Measurements from ENCODE around the gene EDNRA. TPM values are rescaled to one million over a fixed set of nuclear protein-coding genes. Genes with fewer than 3 reads are reported as not detected.

Gene EDNRA
- polyA plus RNA-seq, 1 of the 3 experiments (the other 2 are of a cell fraction), result 1.2 TPM

DNA sequence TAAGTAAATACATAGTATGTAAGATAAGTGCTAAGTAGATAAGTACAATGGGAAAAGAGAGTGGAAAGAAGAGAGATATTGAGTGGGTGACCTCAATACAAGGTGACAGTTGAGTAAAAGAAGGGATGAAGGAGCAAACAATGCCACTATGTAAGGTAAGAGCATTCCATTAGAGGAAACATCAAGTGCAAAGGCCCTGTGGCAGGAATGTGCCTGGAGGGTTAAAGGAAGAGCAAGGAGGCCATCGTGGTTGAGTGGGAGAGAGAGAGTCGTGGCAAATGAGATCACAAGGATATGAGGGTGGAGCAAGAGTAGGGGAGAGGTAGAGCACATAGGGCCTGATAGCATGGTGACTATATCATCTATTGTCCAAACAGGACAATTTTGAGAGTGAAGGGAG is 13.4 kb downstream of the EDNRA start:
- 64% methylated on average over 2 of the region's 2 CpGs for WGBS (ENCODE audit: low lambda C conversion rate)
- DNase-seq, result no peak
- Histone ChIP-seq H3K36me3 (replicated peaks in 1 of 2; ENCODE audit: control insufficient read depth in 1 of 2, insufficient read depth in 2 of 2, low read length in 1 of 2) (no peaks in the 10 kb centered on the region), H3F3A (replicated peaks; ENCODE audit: insufficient read depth) (peaks cover 9% of the 10 kb centered on the region), H2AFZ (ENCODE audit: low read depth) (no peak overlapping the region), H3K9ac (no peak overlapping the region), H3K4me3 (ENCODE audit: low read depth in 2 of 2, low read length in 1 of 2) (no peak overlapping the region), H3K79me2 (ENCODE audit: insufficient read depth) (no peaks in the 10 kb centered on the region), H4K20me1 (ENCODE audit: insufficient read depth) (no peaks in the 10 kb centered on the region), H3K27me3 (ENCODE audit: insufficient read depth) (no peaks in the 10 kb centered on the region), H3K9me3 (no peaks in the 10 kb centered on the region), H3K27ac (ENCODE audit: low read depth in 2 of 2, low read length in 1 of 2) (no peak overlapping the region), H3K9me2 (no peaks in the 10 kb centered on the region), H3K4me1 (ENCODE audit: control insufficient read depth in 1 of 2, insufficient read depth in 2 of 2, low read depth in 1 of 2, low read length in 1 of 2) (peaks cover 5 to 17% of the 10 kb centered on the region in 2 experiments; a peak in 3 of 4 replicates), H3K4me2 (no peak overlapping the region)
- POLR2A ChIA-PET, result no interaction called here
- CTCF ChIA-PET, result interaction anchor here (0.6 kb wide), 1 partner anchor 190 kb away, joined by 3 read pairs; no protein-coding TSS in a partner anchor
- TF ChIP-seq RFX5 (IDR thresholded peaks at IDR 0.05; ENCODE audit: low read length) (no peak), CHD2 (IDR thresholded peaks at IDR 0.05; ENCODE audit: low read length, partially characterized antibody) (no peak), GABPA (IDR thresholded peaks at IDR 0.05; ENCODE audit: low read depth) (no peak)
- TF ChIP-seq, protein P1, sequence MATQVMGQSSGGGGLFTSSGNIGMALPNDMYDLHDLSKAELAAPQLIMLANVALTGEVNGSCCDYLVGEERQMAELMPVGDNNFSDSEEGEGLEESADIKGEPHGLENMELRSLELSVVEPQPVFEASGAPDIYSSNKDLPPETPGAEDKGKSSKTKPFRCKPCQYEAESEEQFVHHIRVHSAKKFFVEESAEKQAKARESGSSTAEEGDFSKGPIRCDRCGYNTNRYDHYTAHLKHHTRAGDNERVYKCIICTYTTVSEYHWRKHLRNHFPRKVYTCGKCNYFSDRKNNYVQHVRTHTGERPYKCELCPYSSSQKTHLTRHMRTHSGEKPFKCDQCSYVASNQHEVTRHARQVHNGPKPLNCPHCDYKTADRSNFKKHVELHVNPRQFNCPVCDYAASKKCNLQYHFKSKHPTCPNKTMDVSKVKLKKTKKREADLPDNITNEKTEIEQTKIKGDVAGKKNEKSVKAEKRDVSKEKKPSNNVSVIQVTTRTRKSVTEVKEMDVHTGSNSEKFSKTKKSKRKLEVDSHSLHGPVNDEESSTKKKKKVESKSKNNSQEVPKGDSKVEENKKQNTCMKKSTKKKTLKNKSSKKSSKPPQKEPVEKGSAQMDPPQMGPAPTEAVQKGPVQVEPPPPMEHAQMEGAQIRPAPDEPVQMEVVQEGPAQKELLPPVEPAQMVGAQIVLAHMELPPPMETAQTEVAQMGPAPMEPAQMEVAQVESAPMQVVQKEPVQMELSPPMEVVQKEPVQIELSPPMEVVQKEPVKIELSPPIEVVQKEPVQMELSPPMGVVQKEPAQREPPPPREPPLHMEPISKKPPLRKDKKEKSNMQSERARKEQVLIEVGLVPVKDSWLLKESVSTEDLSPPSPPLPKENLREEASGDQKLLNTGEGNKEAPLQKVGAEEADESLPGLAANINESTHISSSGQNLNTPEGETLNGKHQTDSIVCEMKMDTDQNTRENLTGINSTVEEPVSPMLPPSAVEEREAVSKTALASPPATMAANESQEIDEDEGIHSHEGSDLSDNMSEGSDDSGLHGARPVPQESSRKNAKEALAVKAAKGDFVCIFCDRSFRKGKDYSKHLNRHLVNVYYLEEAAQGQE (IDR thresholded peaks at IDR 0.05; ENCODE audit: low read depth, low read length), result no peak

DNA sequence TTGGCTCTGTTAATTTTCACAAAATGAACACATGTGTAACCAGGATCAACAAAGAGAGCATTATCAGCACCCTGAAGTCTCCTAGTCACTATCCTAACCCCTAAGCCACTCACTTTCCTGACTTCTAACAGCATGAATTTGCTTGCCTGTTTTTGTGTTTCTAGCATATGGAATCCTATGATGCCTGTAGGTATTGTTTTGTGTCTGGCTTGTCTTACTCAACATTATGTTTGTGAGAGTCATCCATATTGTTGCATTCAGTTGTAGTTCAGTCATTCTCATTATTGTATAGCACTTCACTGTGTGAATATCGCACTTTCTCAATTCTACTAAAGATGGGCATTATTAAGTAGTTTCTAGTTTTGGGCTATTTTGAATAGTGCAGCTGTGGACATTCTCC is 15.6 kb downstream of the EDNRA start:
- WGBS (ENCODE audit: low lambda C conversion rate), result 79% methylated on average over 1 of the region's 1 CpG
- Histone ChIP-seq H3K27me3 (ENCODE audit: insufficient read depth) (no peaks in the 10 kb centered on the region), H3K36me3 (replicated peaks in 1 of 2; ENCODE audit: control insufficient read depth in 1 of 2, insufficient read depth in 2 of 2, low read length in 1 of 2) (no peaks in the 10 kb centered on the region), H3K9me2 (no peaks in the 10 kb centered on the region), H3K79me2 (ENCODE audit: insufficient read depth) (no peaks in the 10 kb centered on the region), H4K20me1 (ENCODE audit: insufficient read depth) (no peaks in the 10 kb centered on the region), H3K9me3 (no peaks in the 10 kb centered on the region), H3K4me3 (ENCODE audit: low read depth in 2 of 2, low read length in 1 of 2) (no peak overlapping the region), H3K27ac (ENCODE audit: low read depth in 2 of 2, low read length in 1 of 2) (no peak overlapping the region), H3K4me1 (ENCODE audit: control insufficient read depth in 1 of 2, insufficient read depth in 2 of 2, low read depth in 1 of 2, low read length in 1 of 2) (peaks cover 5 to 17% of the 10 kb centered on the region in 2 experiments; a peak in 3 of 4 replicates), H3K4me2 (no peak overlapping the region), H3F3A (replicated peaks; ENCODE audit: insufficient read depth) (peaks cover 9% of the 10 kb centered on the region), H3K9ac (no peak overlapping the region), H2AFZ (ENCODE audit: low read depth) (no peak overlapping the region)
- no peak for DNase-seq
- ChIA-PET POLR2A (no interaction called here), CTCF (no interaction called here)
- TF ChIP-seq JUND (IDR thresholded peaks at IDR 0.05), result no peak
- TF ChIP-seq, protein P2, sequence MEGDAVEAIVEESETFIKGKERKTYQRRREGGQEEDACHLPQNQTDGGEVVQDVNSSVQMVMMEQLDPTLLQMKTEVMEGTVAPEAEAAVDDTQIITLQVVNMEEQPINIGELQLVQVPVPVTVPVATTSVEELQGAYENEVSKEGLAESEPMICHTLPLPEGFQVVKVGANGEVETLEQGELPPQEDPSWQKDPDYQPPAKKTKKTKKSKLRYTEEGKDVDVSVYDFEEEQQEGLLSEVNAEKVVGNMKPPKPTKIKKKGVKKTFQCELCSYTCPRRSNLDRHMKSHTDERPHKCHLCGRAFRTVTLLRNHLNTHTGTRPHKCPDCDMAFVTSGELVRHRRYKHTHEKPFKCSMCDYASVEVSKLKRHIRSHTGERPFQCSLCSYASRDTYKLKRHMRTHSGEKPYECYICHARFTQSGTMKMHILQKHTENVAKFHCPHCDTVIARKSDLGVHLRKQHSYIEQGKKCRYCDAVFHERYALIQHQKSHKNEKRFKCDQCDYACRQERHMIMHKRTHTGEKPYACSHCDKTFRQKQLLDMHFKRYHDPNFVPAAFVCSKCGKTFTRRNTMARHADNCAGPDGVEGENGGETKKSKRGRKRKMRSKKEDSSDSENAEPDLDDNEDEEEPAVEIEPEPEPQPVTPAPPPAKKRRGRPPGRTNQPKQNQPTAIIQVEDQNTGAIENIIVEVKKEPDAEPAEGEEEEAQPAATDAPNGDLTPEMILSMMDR (IDR thresholded peaks at IDR 0.05), result no peak
- no peak for TF ChIP-seq RFX5 (IDR thresholded peaks at IDR 0.05; ENCODE audit: low read length)
- TF ChIP-seq RXRA (IDR thresholded peaks at IDR 0.05; ENCODE audit: borderline replicate concordance, low read depth), result no peak
- TF ChIP-seq, protein P3, sequence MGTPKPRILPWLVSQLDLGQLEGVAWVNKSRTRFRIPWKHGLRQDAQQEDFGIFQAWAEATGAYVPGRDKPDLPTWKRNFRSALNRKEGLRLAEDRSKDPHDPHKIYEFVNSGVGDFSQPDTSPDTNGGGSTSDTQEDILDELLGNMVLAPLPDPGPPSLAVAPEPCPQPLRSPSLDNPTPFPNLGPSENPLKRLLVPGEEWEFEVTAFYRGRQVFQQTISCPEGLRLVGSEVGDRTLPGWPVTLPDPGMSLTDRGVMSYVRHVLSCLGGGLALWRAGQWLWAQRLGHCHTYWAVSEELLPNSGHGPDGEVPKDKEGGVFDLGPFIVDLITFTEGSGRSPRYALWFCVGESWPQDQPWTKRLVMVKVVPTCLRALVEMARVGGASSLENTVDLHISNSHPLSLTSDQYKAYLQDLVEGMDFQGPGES (IDR thresholded peaks at IDR 0.05; ENCODE audit: low read depth, low read length), result no peak
- no peak for TF ChIP-seq CHD2 (IDR thresholded peaks at IDR 0.05; ENCODE audit: low read length, partially characterized antibody)
- TF ChIP-seq ELF1 (IDR thresholded peaks at IDR 0.05), result no peak
- TF ChIP-seq, protein P4, sequence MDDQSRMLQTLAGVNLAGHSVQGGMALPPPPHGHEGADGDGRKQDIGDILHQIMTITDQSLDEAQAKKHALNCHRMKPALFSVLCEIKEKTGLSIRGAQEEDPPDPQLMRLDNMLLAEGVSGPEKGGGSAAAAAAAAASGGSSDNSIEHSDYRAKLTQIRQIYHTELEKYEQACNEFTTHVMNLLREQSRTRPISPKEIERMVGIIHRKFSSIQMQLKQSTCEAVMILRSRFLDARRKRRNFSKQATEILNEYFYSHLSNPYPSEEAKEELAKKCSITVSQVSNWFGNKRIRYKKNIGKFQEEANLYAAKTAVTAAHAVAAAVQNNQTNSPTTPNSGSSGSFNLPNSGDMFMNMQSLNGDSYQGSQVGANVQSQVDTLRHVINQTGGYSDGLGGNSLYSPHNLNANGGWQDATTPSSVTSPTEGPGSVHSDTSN (IDR thresholded peaks at IDR 0.05), result no peak
- no peak for TF ChIP-seq FOSL2 (IDR thresholded peaks at IDR 0.05; ENCODE audit: borderline replicate concordance, low read depth)
- TF ChIP-seq MEF2A (IDR thresholded peaks at IDR 0.05; ENCODE audit: borderline replicate concordance, low read depth), result no peak
- no peak for TF ChIP-seq RCOR1 (IDR thresholded peaks at IDR 0.05; ENCODE audit: low read length)

All from SK-N-SH (cell line).